GM21825 (cell line): ENCODE data around the gene PSMB7.

ENCODE experiments used
- ATAC-seq: cut with Tn5 transposase; IDR thresholded peaks from one replicate; pipeline ENCODE4 v1.9.1; 2021; ENCODE audit warnings: mild to moderate bottlenecking, moderate library complexity; ENCODE audit not compliant: unreplicated experiment

PSMB7 gene

GRCh38 chr9:124411514-124412227 lies 3.6 kb downstream of the PSMB7 start:
- ATAC-seq, result no peak

GRCh38 chr9:124410321-124410913 lies 4.8 kb downstream of the PSMB7 start:
- ATAC-seq, result no peak

GRCh38 chr9:124409410-124409809 lies 5.8 kb downstream of the PSMB7 start:
- no peak for ATAC-seq

GRCh38 chr9:124403246-124403645 lies 12.0 kb downstream of the PSMB7 start:
- ATAC-seq, result no peak

GRCh38 chr9:124399968-124400940 lies 15.0 kb downstream of the PSMB7 start:
- no peak for ATAC-seq

GRCh38 chr9:124399323-124399967 lies 15.8 kb downstream of the PSMB7 start:
- no peak for ATAC-seq

- no peak for ATAC-seq
These were observed 16.9 kb downstream of the PSMB7 start for GRCh38 chr9:124398191-124398935.

GRCh38 chr9:124395826-124396225 lies 19.4 kb downstream of the PSMB7 start:
- no peak for ATAC-seq

- ATAC-seq, result no peak
These were observed 20.6 kb downstream of the PSMB7 start for GRCh38 chr9:124394596-124394995.

GRCh38 chr9:124394167-124394566 lies 21.1 kb downstream of the PSMB7 start:
- no peak for ATAC-seq

GRCh38 chr9:124392871-124393460 lies 22.3 kb downstream of the PSMB7 start:
- ATAC-seq, result no peak

- no peak for ATAC-seq
These were observed 22.9 kb downstream of the PSMB7 start for GRCh38 chr9:124392254-124392870.

GRCh38 chr9:124390794-124391658 lies 24.2 kb downstream of the PSMB7 start:
- ATAC-seq, result no peak

- ATAC-seq, result no peak
These were observed 25.9 kb downstream of the PSMB7 start for GRCh38 chr9:124389146-124389939.

GRCh38 chr9:124388275-124389048 lies 26.8 kb downstream of the PSMB7 start:
- ATAC-seq, result no peak

- no peak for ATAC-seq
These were observed 29.0 kb downstream of the PSMB7 start for GRCh38 chr9:124386201-124386600.

GRCh38 chr9:124385623-124386022 lies 29.6 kb downstream of the PSMB7 start:
- no peak for ATAC-seq
